Lower leg skin (tissue), 3 donors: Measurements from ENCODE around the gene PEA15.

ENCODE experiments used
- CTCF ChIP-seq, 3 donors: fragments of 450-650 bp; IDR thresholded peaks; one replicate each; pipeline ENCODE4 v1.5.1; 2016; ENCODE audit warnings: antibody characterized with exemption in 3 of 3, mild to moderate bottlenecking in 3 of 3, moderate library complexity in 2 of 3
- POLR2A ChIP-seq, 2 donors: fragments of 450-650 bp; IDR thresholded peaks; one replicate each; pipeline ENCODE4 v1.6.1; 2016 to 2017; ENCODE audit warnings: antibody characterized with exemption in 2 of 2, mild to moderate bottlenecking in 1 of 2, moderate library complexity in 1 of 2

GRCh38 chr1:160208557-160209320 is 3.6 kb downstream of the PEA15 start:
- no peak for TF ChIP-seq CTCF (IDR thresholded peaks at IDR 0.05)
- TF ChIP-seq POLR2A (IDR thresholded peaks at IDR 0.05): no peak
